A549 (cell line): ENCODE data around the gene MTG2. TPM values are rescaled to one million over a fixed set of nuclear protein-coding genes. Genes with fewer than 3 reads are reported as not detected.

Experiments
- ATAC-seq, 2 experiments: fragments of 200-7000 bp in 1 of 2; fragments of >200 bp in 1 of 2; cut with Nextera tagmentation in 1 of 2; cut with Tn5 transposase in 1 of 2; 3 replicates each; pipeline versions ENCODE4 v1.8.0 to v1.9.1; 2018 to 2020; ENCODE audit warnings: mild to moderate bottlenecking in 1 of 2, moderate library complexity in 1 of 2
- CTCF ChIA-PET: fragments of 300-600 bp; sonication (Branson Sonifier 250); formaldehyde crosslinking; extraction: SDS; loops from one replicate; lab custom pipeline; 2021; ENCODE audit warnings: antibody characterized with exemption, inconsistent platforms; lab: Yijun Ruan, JAX
- POLR2A ChIA-PET: fragments of 350-600 bp; formaldehyde crosslinking; extraction: SDS; loops from one replicate; lab custom pipeline; 2021; ENCODE audit warnings: antibody characterized with exemption, inconsistent platforms; lab: Yijun Ruan, JAX
- DNase-seq, 2 experiments: peaks; one replicate each; pipeline versions ENCODE4 v3.0.0 to v3.0.0-alpha.2; 2011 to 2016; ENCODE audit warnings: low read depth in 1 of 2, low spot score in 1 of 2
- FAIRE-seq: peaks from 2 replicates; lab custom pipeline; 2011; peaks lifted over from hg19 to GRCh38; lab: Jason Lieb, UNC
- H3K27ac ChIP-seq, 2 experiments: fragments of >200 bp; sonication (Bioruptor Twin); formaldehyde crosslinking; 3 replicates each; pipeline ENCODE4 v1.5.1; 2016 to 2017
- H3K4me1 ChIP-seq: fragments of >200 bp; sonication (Bioruptor Twin); formaldehyde crosslinking; 3 replicates; pipeline ENCODE4 v1.6.1; 2016
- H3K4me2 ChIP-seq: fragments of >200 bp; sonication (Bioruptor Twin); formaldehyde crosslinking; 3 replicates; pipeline ENCODE4 v1.6.1; 2016
- H3K4me3 ChIP-seq: fragments of >200 bp; sonication (Bioruptor Twin); formaldehyde crosslinking; 3 replicates; pipeline ENCODE4 v1.5.1; 2016
- H3K9me3 ChIP-seq: fragments of >200 bp; sonication (Bioruptor Twin); formaldehyde crosslinking; 3 replicates; pipeline ENCODE4 v1.6.1; 2016
- BHLHE40 ChIP-seq: IDR thresholded peaks from 2 replicates; pipeline ENCODE4 v1.6.1; 2012; ENCODE audit warnings: low read depth, low read length, inconsistent platforms
- CBX2 ChIP-seq: fragments of 200-600 bp; sonication (generic); IDR thresholded peaks from 2 replicates; pipeline ENCODE4 v1.6.1; 2016; ENCODE audit warnings: low read depth, mild to moderate bottlenecking, borderline replicate concordance
- CBX8 ChIP-seq: fragments of 200-600 bp; sonication (generic); IDR thresholded peaks from 2 replicates; pipeline ENCODE4 v1.6.1; 2016
- CEBPB ChIP-seq, 2 experiments: fragments of >200 bp in 1 of 2; sonication (Bioruptor Twin) in 1 of 2; formaldehyde crosslinking in 1 of 2; IDR thresholded peaks; 2 replicates each; pipeline ENCODE4 v1.6.1; 2012 to 2016
- CHD2 ChIP-seq: fragments of 150-350 bp; IDR thresholded peaks from 2 replicates; pipeline ENCODE4 v1.6.1; 2014; ENCODE audit warnings: low read length; ENCODE audit not compliant: partially characterized antibody
- EP300 ChIP-seq, 2 experiments: fragments of >200 bp; sonication (Bioruptor Twin); formaldehyde crosslinking; IDR thresholded peaks; 2 replicates in 1 of 2; 3 replicates in 1 of 2; pipeline ENCODE4 v1.6.1; 2016 to 2017
- ESRRA ChIP-seq: fragments of 150-350 bp; IDR thresholded peaks from 2 replicates; pipeline ENCODE4 v1.6.1; 2014; ENCODE audit warnings: mild to moderate bottlenecking, low read length, borderline replicate concordance
- FOSB ChIP-seq: fragments of 250-450 bp; sonication (Bioruptor Pico); IDR thresholded peaks from 2 replicates; pipeline ENCODE4 v1.5.0; 2020; ENCODE audit warnings: mild to moderate bottlenecking, moderate library complexity
- FOSL2 ChIP-seq, 2 experiments: fragments of 450-650 bp in 1 of 2; fragments of >200 bp in 1 of 2; sonication (Bioruptor Twin) in 1 of 2; formaldehyde crosslinking; IDR thresholded peaks; 2 replicates each; pipeline versions ENCODE4 v1.5.0 to v1.6.1; 2016 to 2020; ENCODE audit warnings: mild to moderate bottlenecking in 1 of 2, moderate library complexity in 1 of 2
- GATA3 ChIP-seq: IDR thresholded peaks from 2 replicates; pipeline ENCODE4 v1.6.1; 2012; ENCODE audit warnings: borderline replicate concordance
- HES2 ChIP-seq: fragments of >200 bp; sonication (Bioruptor Twin); formaldehyde crosslinking; IDR thresholded peaks from 2 replicates; pipeline ENCODE4 v1.6.1; 2016
- HEYL ChIP-seq: fragments of 250-450 bp; sonication (Bioruptor Pico); IDR thresholded peaks from 2 replicates; pipeline ENCODE4 v1.8.0; 2021; ENCODE audit warnings: mild to moderate bottlenecking, moderate library complexity
- HOXA7 ChIP-seq: fragments of 250-450 bp; sonication (Bioruptor Pico); IDR thresholded peaks from 2 replicates; pipeline ENCODE4 v1.5.0; 2020; ENCODE audit warnings: mild to moderate bottlenecking, moderate library complexity
- HOXB13 ChIP-seq: fragments of 250-450 bp; sonication (Bioruptor Pico); IDR thresholded peaks from 2 replicates; pipeline ENCODE4 v1.5.0; 2020; ENCODE audit warnings: low read depth, mild to moderate bottlenecking, moderate library complexity
- HOXB5 ChIP-seq: fragments of 250-450 bp; sonication (Bioruptor Pico); IDR thresholded peaks from 2 replicates; pipeline ENCODE4 v1.5.0; 2020; ENCODE audit warnings: mild to moderate bottlenecking, moderate library complexity
- JUN ChIP-seq, 2 experiments: fragments of >200 bp; sonication (Bioruptor Twin); formaldehyde crosslinking; IDR thresholded peaks; 2 replicates in 1 of 2; 3 replicates in 1 of 2; pipeline ENCODE4 v1.6.1; 2016 to 2017
- JUNB ChIP-seq: fragments of >200 bp; sonication (Bioruptor Twin); formaldehyde crosslinking; IDR thresholded peaks from 2 replicates; pipeline ENCODE4 v1.6.1; 2016
- MYC ChIP-seq: IDR thresholded peaks from 2 replicates; pipeline ENCODE4 v1.6.1; 2012; ENCODE audit warnings: mild to moderate bottlenecking, inconsistent platforms, low read length, improper control_type of control experiment, borderline replicate concordance
- NPAS2 ChIP-seq: fragments of 250-450 bp; sonication (Bioruptor Pico); IDR thresholded peaks from 2 replicates; pipeline ENCODE4 v1.8.0; 2022; ENCODE audit warnings: mild to moderate bottlenecking, moderate library complexity, borderline replicate concordance
- PBX3 ChIP-seq: IDR thresholded peaks from 2 replicates; pipeline ENCODE4 v1.6.1; 2012
- PHF8 ChIP-seq: fragments of 200-600 bp; sonication (generic); IDR thresholded peaks from 2 replicates; pipeline ENCODE4 v1.6.1; 2016; ENCODE audit warnings: low read depth, mild to moderate bottlenecking, antibody characterized with exemption, moderate library complexity, borderline replicate concordance
- RAD21 ChIP-seq, 2 experiments: fragments of >200 bp in 1 of 2; sonication (Bioruptor Twin) in 1 of 2; formaldehyde crosslinking in 1 of 2; IDR thresholded peaks in 1 of 2; conservative IDR thresholded peaks in 1 of 2; 2 replicates in 1 of 2; 3 replicates in 1 of 2; pipeline ENCODE4 v1.6.1; 2012 to 2018; ENCODE audit warnings: inconsistent platforms in 1 of 2
- RARB ChIP-seq: fragments of 250-450 bp; sonication (Bioruptor Pico); IDR thresholded peaks from 2 replicates; pipeline ENCODE4 v1.8.0; 2021; ENCODE audit warnings: mild to moderate bottlenecking, moderate library complexity
- RFX5 ChIP-seq: fragments of 450-650 bp; IDR thresholded peaks from 2 replicates; pipeline ENCODE4 v1.7.1; 2014; ENCODE audit warnings: antibody characterized with exemption, mild to moderate bottlenecking, moderate library complexity
- SMC3 ChIP-seq: fragments of >200 bp; sonication (Bioruptor Twin); formaldehyde crosslinking; IDR thresholded peaks from 3 replicates; pipeline ENCODE4 v1.6.1; 2018; ENCODE audit warnings: inconsistent platforms
- TFCP2L1 ChIP-seq: fragments of 250-450 bp; sonication (Bioruptor Pico); IDR thresholded peaks from 2 replicates; pipeline ENCODE4 v1.5.0; 2021; ENCODE audit warnings: mild to moderate bottlenecking
- TP53 ChIP-seq: fragments of 250-450 bp; sonication (Bioruptor Pico); IDR thresholded peaks from 2 replicates; pipeline ENCODE4 v1.5.0; 2021; ENCODE audit warnings: mild to moderate bottlenecking, moderate library complexity
- ZC3H11A ChIP-seq: fragments of 450-650 bp; IDR thresholded peaks from 2 replicates; pipeline ENCODE4 v1.6.1; 2014; ENCODE audit warnings: antibody characterized with exemption, mild to moderate bottlenecking
- ZFP36 ChIP-seq: fragments of 450-650 bp; IDR thresholded peaks from 2 replicates; pipeline ENCODE4 v1.6.1; 2014; ENCODE audit warnings: borderline replicate concordance; ENCODE audit not compliant: partially characterized antibody
- ZNF302 ChIP-seq: fragments of 250-450 bp; sonication (Bioruptor Pico); IDR thresholded peaks from 2 replicates; pipeline ENCODE4 v1.9.0; 2021; ENCODE audit warnings: inconsistent platforms, mild to moderate bottlenecking, moderate library complexity
- ZSCAN20 ChIP-seq: fragments of 250-450 bp; sonication (Bioruptor Pico); IDR thresholded peaks from 2 replicates; pipeline ENCODE4 v1.8.0; 2022; ENCODE audit warnings: mild to moderate bottlenecking, moderate library complexity
- WGBS: methylation state at CpG from one replicate; pipeline ENCODE4 v1.1.6; 2017; ENCODE audit errors: missing lambda C conversion rate; 5-methylcytosine and 5-hydroxymethylcytosine counted together
- polyA plus RNA-seq, 4 experiments: library from polyadenylated mRNA; depleted of rRNA in 3 of 4; stranded (reverse); fragments of >200 nt; fragmentation: RNase III in 1 of 4; extraction: RNeasy Plus Mini Kit Qiagen cat#74134 plus additional on column Dnase treatment in 1 of 4; gene quantifications; 2 replicates in 3 of 4; 3 replicates in 1 of 4; pipeline ENCODE4 v1.2.3, GENCODE V29; 2011 to 2017
- TF ChIP-seq, protein P1 (sequence below): fragments of >200 bp; sonication (Bioruptor Twin); formaldehyde crosslinking; IDR thresholded peaks from 3 replicates; pipeline ENCODE4 v1.6.1; 2016

The MTG2 gene
- polyA plus RNA-seq, 2 of the 4 experiments (the other 2 are of a cell fraction), result 21.9 to 28.7 TPM

GRCh38 chr20:62158541-62158940, 24.3 kb upstream of the MTG2 start:
- ATAC-seq (no peak), DNase-seq (no peak), FAIRE-seq (no peak)
- ChIA-PET CTCF (interaction anchor here (1.5 kb wide), 1 partner anchor 148 kb away, joined by 5 read pairs; no protein-coding TSS in a partner anchor), POLR2A (no interaction called here)
- WGBS, result 93% methylated on average over 22 of the region's 22 CpGs
- Histone ChIP-seq H3K4me3 (no peak overlapping the region), H3K4me2 (no peak overlapping the region), H3K27ac (no peak overlapping the region), H3K9me3 (peaks cover under 1% of the 10 kb centered on the region; the same call in 1 of the 3 replicates), H3K4me1 (peaks cover 18% of the 10 kb centered on the region)
- TF ChIP-seq HES2 (no peak), CBX2 (no peak), HOXA7 (no peak), PBX3 (no peak), RAD21 (conservative IDR thresholded peaks at IDR 0.05 in 1 of 2, IDR thresholded peaks at IDR 0.05 in 1 of 2) (no peak), RARB (no peak), PHF8 (no peak), HOXB5 (CRISPR knock-in tag) (no peak), HEYL (no peak)

DNA sequence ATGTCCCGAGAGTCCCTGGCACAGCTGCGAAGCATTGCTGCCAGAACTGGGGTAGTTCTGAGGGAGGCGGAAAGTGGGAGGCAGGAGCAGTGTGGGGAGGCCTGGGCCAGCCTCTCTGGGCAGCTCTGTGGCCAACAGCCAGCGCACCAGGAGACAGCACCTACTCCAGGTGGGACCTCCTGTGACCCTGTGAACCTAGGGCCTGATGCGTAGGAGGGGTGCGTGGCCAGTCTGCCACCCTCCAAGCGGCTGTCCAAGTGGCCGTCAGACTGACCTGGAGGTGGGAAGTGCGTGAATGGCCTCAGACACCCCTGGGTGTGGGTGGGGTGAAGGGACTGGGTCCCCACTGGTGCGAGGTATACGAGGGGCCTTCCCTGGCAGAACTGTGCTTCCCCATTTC, 23.8 kb upstream of the MTG2 start:
- TF ChIP-seq CBX8 (no peak), HOXA7 (no peak), HOXB13 (no peak), ESRRA (no peak), FOSL2 (IDR thresholded peaks at IDR 0.05) (no peak), FOSL2 (CRISPR knock-in tag; IDR thresholded peaks at IDR 0.05) (no peak), RARB (no peak), MYC (no peak), NPAS2 (CRISPR knock-in tag) (no peak), ZSCAN20 (no peak)
- TF ChIP-seq, protein P1, sequence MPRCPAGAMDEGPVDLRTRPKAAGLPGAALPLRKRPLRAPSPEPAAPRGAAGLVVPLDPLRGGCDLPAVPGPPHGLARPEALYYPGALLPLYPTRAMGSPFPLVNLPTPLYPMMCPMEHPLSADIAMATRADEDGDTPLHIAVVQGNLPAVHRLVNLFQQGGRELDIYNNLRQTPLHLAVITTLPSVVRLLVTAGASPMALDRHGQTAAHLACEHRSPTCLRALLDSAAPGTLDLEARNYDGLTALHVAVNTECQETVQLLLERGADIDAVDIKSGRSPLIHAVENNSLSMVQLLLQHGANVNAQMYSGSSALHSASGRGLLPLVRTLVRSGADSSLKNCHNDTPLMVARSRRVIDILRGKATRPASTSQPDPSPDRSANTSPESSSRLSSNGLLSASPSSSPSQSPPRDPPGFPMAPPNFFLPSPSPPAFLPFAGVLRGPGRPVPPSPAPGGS, result no peak
- H3K4me3 ChIP-seq, result no peak overlapping the region
- ChIA-PET CTCF (interaction anchor here (1.5 kb wide), 1 partner anchor 148 kb away, joined by 5 read pairs; no protein-coding TSS in a partner anchor), POLR2A (no interaction called here)
- no peak overlapping the region for H3K27ac ChIP-seq
- peaks cover 18% of the 10 kb centered on the region for H3K4me1 ChIP-seq
- WGBS, result 96% methylated on average over 11 of the region's 11 CpGs
- H3K4me2 ChIP-seq, result no peak overlapping the region
- no peak for DNase-seq
- no peak for FAIRE-seq
- no peaks in the 10 kb centered on the region for H3K9me3 ChIP-seq
- no peak for ATAC-seq

DNA sequence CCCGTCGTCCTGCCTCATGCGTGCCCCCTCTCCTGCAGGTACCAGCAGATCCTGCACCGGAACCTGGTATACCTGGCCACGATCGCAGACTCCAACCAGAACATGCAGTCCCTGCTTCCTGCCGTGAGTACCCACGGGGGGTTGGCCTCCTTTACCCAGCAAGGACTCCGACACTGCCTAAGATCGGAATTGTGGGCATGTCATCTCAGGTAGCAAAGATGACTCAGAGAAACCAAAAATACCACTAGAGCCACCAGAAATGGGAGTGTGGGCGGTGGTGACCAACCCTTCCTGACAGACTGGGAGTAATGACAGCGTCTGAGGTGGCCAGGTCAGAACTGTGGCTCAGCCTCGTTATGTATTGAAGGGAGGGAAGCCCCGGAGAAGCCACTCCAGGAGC, 23.0 kb upstream of the MTG2 start:
- CTCF ChIA-PET, result no interaction called here
- Histone ChIP-seq H3K27ac (no peak overlapping the region), H3K4me1 (peaks cover 18% of the 10 kb centered on the region), H3K4me2 (no peak overlapping the region), H3K9me3 (no peaks in the 10 kb centered on the region), H3K4me3 (no peak overlapping the region)
- FAIRE-seq (no peak), ATAC-seq (no peak), DNase-seq (no peak)
- WGBS, result 91% methylated on average over 14 of the region's 14 CpGs
- TF ChIP-seq CEBPB (IDR thresholded peaks at IDR 0.05), result no peak
- TF ChIP-seq TP53, result no peak
- TF ChIP-seq CHD2, result no peak
- no peak for TF ChIP-seq EP300 (IDR thresholded peaks at IDR 0.05)
- no peak for TF ChIP-seq ZFP36
- TF ChIP-seq ZSCAN20, result no peak
- no peak for TF ChIP-seq RAD21 (conservative IDR thresholded peaks at IDR 0.05 in 1 of 2, IDR thresholded peaks at IDR 0.05 in 1 of 2)
- no peak for TF ChIP-seq TFCP2L1 (CRISPR knock-in tag)
- no peak for TF ChIP-seq ZNF302 (CRISPR knock-in tag)
- TF ChIP-seq JUNB, result no peak
- TF ChIP-seq BHLHE40, result no peak
- TF ChIP-seq RARB, result no peak
- no peak for TF ChIP-seq FOSB (CRISPR knock-in tag)
- no peak for TF ChIP-seq HOXA7
- TF ChIP-seq GATA3, result no peak
- TF ChIP-seq JUN (IDR thresholded peaks at IDR 0.05), result no peak
- TF ChIP-seq SMC3, result no peak
- TF ChIP-seq RFX5, result no peak
- TF ChIP-seq ZC3H11A, result no peak
- POLR2A ChIA-PET, result no interaction called here
